Activated naive CD4-positive, alpha-beta T cell treated with anti-CD3 and anti-CD28 coated beads, Interleukin-2, amount 50 U/mL, for 24 hours (primary cell): Measurements from ENCODE around the gene KLHDC10.

Source experiments
- H3K27ac Mint-ChIP-seq: one replicate; pipeline ENCODE4 v1.8.0; 2021; ENCODE audit warnings: mild to moderate bottlenecking, mixed read lengths
- H3K27me3 Mint-ChIP-seq: one replicate; pipeline ENCODE4 v1.8.0; 2021; ENCODE audit warnings: mixed read lengths
- H3K36me3 Mint-ChIP-seq: one replicate; pipeline ENCODE4 v1.8.0; 2021; ENCODE audit warnings: mixed read lengths
- H3K4me1 Mint-ChIP-seq: one replicate; pipeline ENCODE4 v1.8.0; 2021; ENCODE audit warnings: mixed read lengths
- H3K4me3 Mint-ChIP-seq: one replicate; pipeline ENCODE4 v1.8.0; 2021; ENCODE audit warnings: mild to moderate bottlenecking, mixed read lengths
- H3K9me3 Mint-ChIP-seq: one replicate; pipeline ENCODE4 v1.8.0; 2021; ENCODE audit warnings: mixed read lengths

KLHDC10 gene

GRCh38 chr7:130150587-130150986 lies 80.3 kb downstream of the KLHDC10 start:
- Mint-ChIP-seq H3K27ac (no peak overlapping the region), H3K27me3 (no peaks in the 10 kb centered on the region), H3K4me3 (no peak overlapping the region)

DNA sequence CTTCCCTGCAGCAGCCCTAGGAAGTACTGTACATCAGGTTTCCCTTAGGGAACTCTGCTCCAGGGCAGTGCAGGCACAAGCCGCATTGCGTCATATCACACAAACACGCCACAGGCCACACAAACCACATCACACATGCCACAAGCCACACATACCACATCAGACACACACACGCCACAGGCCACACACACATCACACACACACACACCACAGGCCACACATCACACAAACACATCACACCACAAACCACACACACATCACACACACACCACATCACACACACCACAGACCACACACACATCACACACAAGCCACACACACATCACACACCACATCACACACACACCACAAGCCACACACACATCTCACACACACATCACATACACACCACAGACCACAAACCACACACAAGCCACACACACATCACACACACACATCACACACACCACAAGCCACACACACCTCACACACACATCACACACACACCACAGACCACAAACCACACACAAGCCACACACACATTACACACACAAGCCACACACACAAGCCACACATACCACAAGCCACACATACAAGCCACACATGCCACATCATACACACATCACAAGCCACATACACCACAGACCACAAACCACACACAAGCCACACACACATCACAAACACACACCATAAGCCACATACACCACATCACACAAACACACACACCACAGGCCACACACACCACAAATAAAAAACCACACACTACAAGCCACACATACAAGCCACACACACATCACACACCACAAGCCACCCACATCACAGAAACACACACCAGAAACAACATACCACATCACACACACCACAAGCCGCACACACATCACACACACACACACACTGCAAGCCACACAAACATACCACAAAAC lies 81.5 kb downstream of the KLHDC10 start:
- Mint-ChIP-seq H3K27me3 (no peaks in the 10 kb centered on the region), H3K4me1 (no peaks in the 10 kb centered on the region), H3K36me3 (peaks cover under 1% of the 10 kb centered on the region), H3K9me3 (no peaks in the 10 kb centered on the region), H3K4me3 (no peak overlapping the region), H3K27ac (no peak overlapping the region)

More at GRCh38 chr7:130150587-130150986, 80.3 kb downstream of the KLHDC10 start:
- Mint-ChIP-seq H3K4me1 (peaks cover 4% of the 10 kb centered on the region), H3K9me3 (no peaks in the 10 kb centered on the region), H3K36me3 (peaks cover 1% of the 10 kb centered on the region)

- no peaks in the 10 kb centered on the region for H3K4me1 Mint-ChIP-seq
- no peaks in the 10 kb centered on the region for H3K27me3 Mint-ChIP-seq
- H3K36me3 Mint-ChIP-seq = peaks cover 3% of the 10 kb centered on the region
- H3K27ac Mint-ChIP-seq = no peak overlapping the region
- H3K4me3 Mint-ChIP-seq = no peak overlapping the region
- H3K9me3 Mint-ChIP-seq = no peaks in the 10 kb centered on the region
Measured at GRCh38 chr7:130152493-130153210, 82.3 kb downstream of the KLHDC10 start.

- Mint-ChIP-seq H3K27ac (no peak overlapping the region), H3K4me3 (no peak overlapping the region), H3K27me3 (no peaks in the 10 kb centered on the region), H3K9me3 (no peaks in the 10 kb centered on the region), H3K36me3 (peaks cover 10% of the 10 kb centered on the region), H3K4me1 (no peaks in the 10 kb centered on the region)
Measured at GRCh38 chr7:130153211-130153908, 83.0 kb downstream of the KLHDC10 start.

DNA sequence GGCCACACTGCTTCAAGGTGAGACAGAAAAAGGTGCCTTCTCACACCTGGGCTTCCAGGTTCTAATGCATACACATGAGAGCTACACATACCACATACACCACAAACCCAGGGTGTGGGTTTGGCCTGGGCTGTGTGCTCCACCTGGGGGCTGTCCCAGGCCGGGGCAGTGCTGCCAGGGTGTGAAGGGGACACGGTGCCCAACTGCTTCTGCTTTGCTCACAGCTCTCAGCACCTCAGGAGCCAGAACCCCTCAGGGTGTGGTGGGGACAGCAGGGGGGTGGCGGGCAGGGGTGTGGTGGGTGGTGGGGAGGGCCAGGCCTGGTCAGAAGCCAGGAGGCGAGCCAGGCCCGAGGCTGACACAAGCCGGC lies 83.8 kb downstream of the KLHDC10 start:
- no peak overlapping the region for H3K27ac Mint-ChIP-seq
- no peak overlapping the region for H3K4me3 Mint-ChIP-seq
- no peaks in the 10 kb centered on the region for H3K27me3 Mint-ChIP-seq
- H3K9me3 Mint-ChIP-seq = no peaks in the 10 kb centered on the region
- H3K36me3 Mint-ChIP-seq = peaks cover 15% of the 10 kb centered on the region
- no peaks in the 10 kb centered on the region for H3K4me1 Mint-ChIP-seq

GRCh38 chr7:130154501-130155317 lies 84.4 kb downstream of the KLHDC10 start:
- H3K9me3 Mint-ChIP-seq = no peaks in the 10 kb centered on the region
- no peak overlapping the region for H3K4me3 Mint-ChIP-seq
- peaks cover 20% of the 10 kb centered on the region for H3K36me3 Mint-ChIP-seq
- no peak overlapping the region for H3K27ac Mint-ChIP-seq
- H3K27me3 Mint-ChIP-seq = no peaks in the 10 kb centered on the region
- H3K4me1 Mint-ChIP-seq = no peaks in the 10 kb centered on the region

DNA sequence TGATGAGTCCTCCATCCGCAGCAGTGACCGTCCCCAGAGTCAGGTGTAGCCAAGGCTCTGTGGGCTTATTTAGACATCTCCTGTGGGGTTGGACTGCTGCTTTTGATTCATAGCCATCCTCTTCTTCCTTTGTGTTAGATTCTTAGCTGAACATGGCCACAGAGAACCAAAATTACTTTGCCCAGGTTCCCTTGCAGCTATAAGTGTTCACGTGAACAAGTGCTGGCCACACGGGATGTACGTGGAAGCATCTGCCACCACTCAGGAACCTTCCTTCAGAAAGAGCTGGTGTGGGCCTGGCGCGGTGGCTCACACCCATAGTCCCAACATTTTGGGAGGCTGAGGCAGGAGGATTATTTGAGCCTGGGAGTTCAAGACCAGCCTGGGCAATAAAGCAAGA lies 85.8 kb downstream of the KLHDC10 start:
- no peaks in the 10 kb centered on the region for H3K27me3 Mint-ChIP-seq
- H3K27ac Mint-ChIP-seq = no peak overlapping the region
- H3K9me3 Mint-ChIP-seq = no peaks in the 10 kb centered on the region
- no peak overlapping the region for H3K4me3 Mint-ChIP-seq
- H3K36me3 Mint-ChIP-seq = peaks cover 32% of the 10 kb centered on the region
- no peaks in the 10 kb centered on the region for H3K4me1 Mint-ChIP-seq

GRCh38 chr7:130157700-130158099 lies 87.4 kb downstream of the KLHDC10 start:
- no peaks in the 10 kb centered on the region for H3K9me3 Mint-ChIP-seq
- no peaks in the 10 kb centered on the region for H3K27me3 Mint-ChIP-seq
- H3K27ac Mint-ChIP-seq = no peak overlapping the region
- H3K4me3 Mint-ChIP-seq = no peak overlapping the region
- peaks cover 37% of the 10 kb centered on the region for H3K36me3 Mint-ChIP-seq
- no peaks in the 10 kb centered on the region for H3K4me1 Mint-ChIP-seq

DNA sequence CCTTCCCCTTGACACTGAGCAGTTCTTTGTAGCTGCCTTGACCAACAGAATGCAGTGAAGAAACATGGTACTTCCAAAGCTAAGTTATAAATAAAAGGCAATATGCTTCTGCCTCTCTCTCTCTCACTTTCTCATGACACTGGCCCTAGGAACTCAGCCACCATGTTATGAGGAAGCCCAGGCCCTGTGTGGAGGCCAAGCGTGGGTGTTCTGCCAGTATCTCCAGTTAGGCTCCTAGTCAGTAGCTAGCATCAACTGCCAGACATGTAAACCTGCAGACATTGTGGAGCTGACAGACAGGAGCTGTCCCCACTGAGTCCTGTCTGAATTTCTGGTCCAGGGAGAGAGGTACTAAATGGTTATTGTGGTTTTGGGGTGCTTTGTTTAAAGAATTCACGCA lies 89.7 kb downstream of the KLHDC10 start:
- Mint-ChIP-seq H3K9me3 (no peaks in the 10 kb centered on the region), H3K27ac (no peak overlapping the region), H3K4me3 (no peak overlapping the region), H3K36me3 (peaks cover 48% of the 10 kb centered on the region), H3K4me1 (no peaks in the 10 kb centered on the region), H3K27me3 (no peaks in the 10 kb centered on the region)

DNA sequence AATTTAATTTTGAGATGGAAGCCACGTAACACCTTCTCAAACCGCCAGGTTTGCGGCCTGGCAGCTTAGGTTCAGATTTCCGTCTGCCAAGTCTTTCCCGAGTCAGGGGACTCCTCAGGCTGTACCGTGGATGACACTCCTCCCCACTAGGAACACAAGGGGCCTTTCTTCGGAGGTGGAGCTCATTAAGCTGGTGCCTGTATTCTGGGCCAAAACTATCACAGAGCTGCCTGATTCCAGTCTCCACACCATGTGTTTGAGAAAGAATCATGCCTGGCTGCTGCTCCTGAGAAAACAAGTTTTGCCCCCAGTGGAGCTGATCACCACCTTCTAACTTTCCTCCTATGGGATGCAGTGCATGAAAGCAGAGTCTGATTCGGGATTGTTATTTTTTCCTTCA lies 90.1 kb downstream of the KLHDC10 start:
- Mint-ChIP-seq H3K9me3 (no peaks in the 10 kb centered on the region), H3K36me3 (peaks cover 51% of the 10 kb centered on the region), H3K27me3 (no peaks in the 10 kb centered on the region), H3K4me3 (no peak overlapping the region), H3K4me1 (no peaks in the 10 kb centered on the region), H3K27ac (no peak overlapping the region)

DNA sequence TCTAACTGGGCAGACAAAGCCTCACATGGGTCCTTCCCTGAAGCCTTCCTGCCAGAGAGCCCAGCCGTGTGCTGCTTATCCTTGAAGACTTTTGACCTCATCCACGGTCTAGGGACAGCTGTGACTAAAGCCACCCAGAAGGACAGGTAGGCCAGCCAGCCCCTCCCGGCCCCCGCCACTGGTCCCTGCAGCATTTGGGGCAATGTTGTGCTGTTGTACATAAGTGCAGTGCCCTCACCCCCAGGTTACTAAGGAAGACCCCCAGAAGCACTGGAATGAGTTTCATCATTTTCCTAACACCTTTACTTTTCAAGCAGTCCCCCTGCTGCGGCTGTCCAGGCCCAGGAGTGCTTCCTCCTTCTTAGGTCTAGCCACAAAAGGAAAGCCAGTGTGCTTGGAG lies 91.9 kb downstream of the KLHDC10 start:
- peaks cover 53% of the 10 kb centered on the region for H3K36me3 Mint-ChIP-seq
- no peaks in the 10 kb centered on the region for H3K4me1 Mint-ChIP-seq
- no peaks in the 10 kb centered on the region for H3K9me3 Mint-ChIP-seq
- no peaks in the 10 kb centered on the region for H3K27me3 Mint-ChIP-seq
- H3K27ac Mint-ChIP-seq = no peak overlapping the region
- H3K4me3 Mint-ChIP-seq = no peak overlapping the region

DNA sequence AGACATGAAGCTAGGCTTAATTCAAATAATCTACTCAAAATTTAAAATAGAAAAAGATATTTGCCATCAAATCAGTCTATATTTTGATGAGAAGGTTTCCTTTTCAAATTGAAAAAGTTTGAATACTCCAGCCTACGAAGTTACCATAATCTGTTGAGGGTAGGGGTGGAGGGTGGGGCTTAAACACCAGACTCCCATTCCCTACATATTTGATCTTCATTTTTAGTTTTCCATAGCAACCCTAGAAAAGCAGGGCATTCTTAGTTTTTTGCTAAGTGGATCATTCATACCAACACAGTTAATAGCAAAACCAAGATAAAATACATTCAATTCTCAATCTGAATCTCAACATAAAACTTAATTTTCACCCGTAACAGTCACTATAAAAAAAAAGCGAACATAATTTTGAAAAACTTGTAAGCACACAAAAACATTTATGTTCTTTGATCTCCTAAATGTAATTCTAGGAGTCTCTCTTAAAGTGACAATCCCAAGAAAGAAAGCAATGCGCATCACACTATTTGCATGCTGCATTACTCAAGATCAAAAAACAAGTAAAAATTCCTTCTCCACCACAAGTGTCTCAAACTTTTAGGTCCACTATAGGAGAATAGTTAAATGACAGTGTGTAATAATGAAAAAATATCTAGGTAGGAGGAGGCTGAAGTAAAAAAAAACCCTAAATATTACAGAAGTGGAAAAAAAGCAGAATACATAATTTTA lies 104.1 kb downstream of the KLHDC10 start:
- H3K9me3 Mint-ChIP-seq = no peaks in the 10 kb centered on the region

GRCh38 chr7:130178251-130178650 lies 107.9 kb downstream of the KLHDC10 start:
- Mint-ChIP-seq H3K27me3 (no peaks in the 10 kb centered on the region), H3K9me3 (no peaks in the 10 kb centered on the region), H3K4me3 (no peak overlapping the region), H3K36me3 (peaks cover 27% of the 10 kb centered on the region), H3K27ac (no peak overlapping the region), H3K4me1 (peaks cover 15% of the 10 kb centered on the region)

More for the DNA sequence above, 104.1 kb downstream of the KLHDC10 start:
- H3K36me3 Mint-ChIP-seq = peaks cover 23% of the 10 kb centered on the region
- H3K27me3 Mint-ChIP-seq = no peaks in the 10 kb centered on the region
- no peak overlapping the region for H3K4me3 Mint-ChIP-seq
- H3K4me1 Mint-ChIP-seq = no peaks in the 10 kb centered on the region
- no peak overlapping the region for H3K27ac Mint-ChIP-seq

DNA sequence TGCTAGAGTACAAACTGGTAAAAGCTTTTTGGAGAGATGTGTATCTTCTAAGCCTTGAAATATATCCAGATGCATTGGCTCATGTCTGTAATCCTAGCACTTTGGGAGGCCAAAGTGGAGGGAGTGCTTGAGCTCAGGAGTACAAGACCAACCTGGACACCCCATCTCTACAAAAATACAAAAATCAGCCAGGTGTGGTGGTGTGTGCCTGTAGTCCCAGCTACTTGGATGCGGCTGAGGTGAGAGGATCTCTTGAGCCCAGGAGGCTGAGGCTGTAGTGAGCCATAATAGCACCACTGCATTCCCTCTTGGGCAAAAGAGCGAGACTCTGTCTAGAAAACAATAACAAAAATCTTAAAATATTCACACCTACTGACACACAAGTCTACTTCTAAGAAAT lies 109.3 kb downstream of the KLHDC10 start:
- Mint-ChIP-seq H3K27me3 (no peaks in the 10 kb centered on the region), H3K36me3 (peaks cover 26% of the 10 kb centered on the region), H3K4me3 (no peak overlapping the region), H3K27ac (no peak overlapping the region), H3K9me3 (no peaks in the 10 kb centered on the region), H3K4me1 (peaks cover 18% of the 10 kb centered on the region)
